CD4-positive, alpha-beta T cell treated with Interleukin-2 at 100 ng/mL for 4 hours (primary cell): ENCODE data around the gene PRR22.
"Not testable (repeated sequence)": the region's sequence is repeated elsewhere in the genome, so short reads cannot be mapped to it uniquely, and the experiment has no call there.

Source experiments
- DNase-seq: peaks from one replicate; pipeline ENCODE4 v3.0.0-alpha.2; 2020; ENCODE audit warnings: low spot score

Gene PRR22

DNA sequence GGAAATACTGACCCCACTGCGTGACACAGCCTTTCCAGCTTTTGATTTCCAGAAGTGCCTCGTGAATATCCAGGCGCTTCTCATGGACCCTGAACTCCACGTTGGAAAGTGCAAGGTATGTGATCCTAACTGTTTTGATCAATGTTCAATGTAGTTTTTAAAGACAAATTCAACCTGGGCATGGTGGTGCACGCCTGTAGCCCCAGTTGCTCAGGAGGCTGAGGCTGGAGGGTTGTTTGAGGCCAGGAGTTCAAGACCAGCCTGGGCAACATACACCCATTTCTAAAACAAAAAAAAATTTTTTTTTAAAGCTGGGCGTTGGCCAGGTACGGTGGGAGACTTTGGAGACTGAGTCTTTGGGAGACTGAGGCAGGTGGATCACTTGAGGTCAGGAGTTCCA lies 32.8 kb downstream of the PRR22 start:
- DNase-seq, result no peak

DNA sequence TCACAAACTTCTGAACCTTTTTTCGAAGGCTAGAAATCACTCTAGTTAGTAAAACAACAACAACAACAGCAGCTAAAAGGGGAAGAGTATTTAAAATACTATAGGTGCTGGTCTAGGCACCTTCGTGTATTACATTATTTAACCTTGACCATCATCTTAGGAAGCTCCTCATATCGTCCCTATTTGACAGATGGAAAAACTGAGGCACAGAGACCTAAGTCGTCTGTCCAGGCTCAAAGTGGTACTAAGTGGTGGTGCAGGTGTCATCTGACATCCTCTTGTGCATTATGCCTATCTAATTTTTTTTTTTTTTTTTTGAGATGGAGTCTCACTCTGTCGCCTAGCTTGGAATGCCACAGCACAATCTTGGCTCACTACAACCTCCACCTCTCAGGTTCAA lies 35.0 kb downstream of the PRR22 start:
- DNase-seq, result no peak

DNA sequence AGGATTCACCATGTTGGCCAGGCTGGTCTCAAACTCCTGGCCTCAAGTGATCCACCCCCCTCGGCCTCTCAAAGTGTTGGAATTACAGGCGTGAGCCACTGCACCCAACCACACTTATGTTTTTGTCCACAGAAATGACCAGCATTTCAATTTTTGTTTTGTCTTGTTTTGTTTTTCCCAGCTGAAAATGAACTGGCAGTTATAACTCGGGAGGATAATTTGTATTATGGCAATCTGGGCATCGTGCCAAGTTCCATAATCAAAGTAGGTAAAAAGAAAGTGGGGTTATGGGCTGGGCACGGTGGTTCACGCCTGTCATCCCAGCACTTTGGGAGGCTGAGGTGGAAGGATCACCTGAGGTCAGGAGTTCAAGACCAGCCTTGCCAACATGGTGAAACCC lies 35.6 kb downstream of the PRR22 start:
- not testable (repeated sequence) for DNase-seq

DNA sequence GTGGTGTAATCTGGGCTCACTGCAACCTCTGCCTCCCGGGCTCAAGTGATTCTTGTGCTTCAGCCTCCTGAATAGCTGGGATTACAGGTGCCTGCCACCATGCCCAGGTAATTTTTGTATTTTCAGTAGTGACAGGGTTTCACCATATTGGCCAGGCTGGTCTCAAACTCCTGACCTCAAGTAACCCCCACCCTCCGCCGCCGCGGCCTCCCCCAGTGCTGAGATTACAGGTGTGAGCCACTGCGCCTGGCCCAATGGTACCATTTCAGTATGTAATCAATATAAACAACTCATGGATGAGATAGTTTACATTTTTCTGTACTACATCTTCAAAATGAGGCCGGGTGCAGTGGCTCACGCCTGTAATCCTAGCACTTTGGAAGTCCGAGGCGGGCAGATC lies 39.5 kb downstream of the PRR22 start:
- not testable (repeated sequence) for DNase-seq

DNA sequence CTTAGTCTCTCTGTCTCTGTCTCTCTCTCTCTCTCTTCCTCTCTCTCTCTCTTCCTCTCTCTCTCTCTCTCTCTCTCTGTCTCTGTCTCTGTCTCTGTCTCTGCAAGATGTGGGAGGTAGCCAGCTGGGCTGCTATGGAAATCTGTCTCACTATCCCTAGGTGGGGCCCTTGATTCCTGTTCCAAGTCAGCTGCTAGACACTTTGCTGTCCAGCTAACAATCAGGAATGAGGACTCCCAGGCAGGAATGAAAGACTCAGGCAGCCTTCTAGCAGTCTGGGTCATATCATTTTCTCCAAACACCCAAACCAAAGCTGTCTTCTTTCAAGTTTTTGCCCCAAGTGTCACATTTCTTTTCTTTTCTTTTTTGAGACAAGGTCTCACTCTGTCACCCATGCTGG lies 40.9 kb downstream of the PRR22 start:
- DNase-seq, result no peak

DNA sequence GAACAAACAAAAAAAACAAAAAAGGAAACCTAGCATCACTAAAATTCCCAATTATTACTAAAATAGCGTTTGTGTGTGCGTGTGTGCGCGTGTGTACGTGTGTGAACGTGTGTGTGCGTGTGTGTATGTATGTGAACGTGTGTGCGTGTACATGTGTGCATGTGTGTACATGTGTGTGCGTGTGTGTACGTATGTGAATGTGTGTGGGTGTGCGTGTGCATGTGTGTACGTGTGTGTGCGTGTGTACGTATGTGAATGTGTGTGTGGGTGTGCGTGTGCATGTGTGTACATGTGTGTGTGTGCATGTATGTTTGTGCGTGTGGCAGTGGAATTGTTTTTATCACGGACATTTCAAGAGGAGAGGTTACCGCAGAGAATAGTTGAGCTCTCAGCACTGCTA lies 42.5 kb downstream of the PRR22 start:
- no peak for DNase-seq

DNA sequence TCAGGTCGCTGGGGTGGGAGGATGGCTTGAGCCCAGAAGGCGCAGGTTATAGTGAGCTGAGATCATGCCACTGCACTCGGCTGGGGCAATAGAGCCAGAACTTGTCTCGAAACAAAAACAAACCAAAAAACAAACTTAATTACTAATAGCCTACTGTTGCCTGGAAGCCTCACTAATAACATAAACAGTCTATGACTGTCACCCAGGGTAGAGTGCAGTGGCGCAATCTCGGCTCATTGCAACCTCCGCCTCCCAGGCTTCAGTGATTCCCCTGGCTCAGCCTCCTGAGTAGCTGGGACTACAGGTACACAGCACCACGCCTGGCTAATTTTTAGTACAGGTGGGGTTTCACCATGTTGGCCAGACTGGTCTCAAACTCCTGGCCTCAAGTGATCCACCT lies 46.1 kb downstream of the PRR22 start:
- DNase-seq, result no peak

DNA sequence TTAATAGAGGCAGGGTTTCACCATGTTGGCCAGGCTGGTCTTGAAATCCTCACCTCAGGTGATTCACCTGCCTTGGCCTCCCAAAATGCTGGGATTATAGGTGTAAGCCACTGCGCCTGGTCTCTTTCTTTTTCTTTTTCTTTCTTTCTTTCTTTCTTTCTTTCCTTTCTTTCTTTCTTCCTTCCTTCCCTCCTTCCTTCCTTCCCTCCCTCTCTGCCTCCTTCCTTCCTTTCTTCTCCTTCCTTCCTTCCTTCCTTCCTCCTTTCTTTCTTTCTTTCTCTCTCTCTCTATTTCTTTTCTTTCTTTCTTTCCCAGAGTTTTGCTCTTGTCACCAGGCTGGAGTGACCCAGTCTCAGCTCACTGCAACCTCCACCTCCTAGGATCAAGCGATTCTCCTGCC lies 51.4 kb downstream of the PRR22 start:
- DNase-seq, result not testable (repeated sequence)
